Activated CD8-positive, alpha-beta memory T cell treated with anti-CD3 and anti-CD28 coated beads, Interleukin-2, amount 50 U/mL, for 48 hours (primary cell): ENCODE results near the gene ETV5.

Experiments
- DNase-seq: peaks from one replicate; pipeline ENCODE4 v3.0.0-alpha.2; 2020

The ETV5 gene

GRCh38 chr3:186094696-186095425 is 14.0 kb downstream of the ETV5 start:
- DNase-seq, result no peak

GRCh38 chr3:186094271-186094670 is 14.6 kb downstream of the ETV5 start:
- DNase-seq, result no peak

- DNase-seq, result no peak
These were observed 15.5 kb downstream of the ETV5 start for GRCh38 chr3:186093271-186093900.

DNA sequence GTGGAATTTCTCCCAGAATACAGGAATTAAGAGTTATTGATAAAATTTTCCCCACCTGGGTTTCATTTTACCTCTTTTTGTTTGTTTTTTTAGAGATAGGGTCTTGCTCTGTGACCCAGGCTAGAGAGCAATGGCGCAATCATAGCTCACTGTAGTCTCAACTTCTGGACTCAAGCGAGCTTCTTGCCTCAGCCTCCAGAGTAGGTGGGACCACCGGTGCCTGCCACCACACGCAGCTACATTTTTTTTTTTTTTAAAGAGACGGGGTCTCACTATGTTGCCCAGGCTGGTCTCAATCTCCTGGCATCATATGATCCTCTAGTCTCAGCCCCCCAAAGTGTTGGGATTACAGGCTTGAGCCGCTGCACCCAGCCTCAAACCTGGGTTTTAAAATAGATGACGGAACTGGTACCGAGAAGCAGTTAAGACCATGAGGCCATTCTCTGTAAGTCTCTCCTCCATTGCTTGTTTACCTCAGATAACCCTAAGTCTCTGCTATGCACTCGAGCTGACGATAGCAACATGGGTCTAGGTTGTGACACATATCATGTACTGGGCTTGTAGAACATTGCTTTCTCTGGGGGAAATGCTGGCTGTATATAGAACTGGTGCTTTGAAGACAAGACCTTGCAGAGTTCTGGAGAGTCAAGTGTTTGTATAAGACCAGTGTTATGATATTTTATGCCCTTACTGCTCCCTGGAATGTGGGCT is 16.4 kb downstream of the ETV5 start:
- no peak for DNase-seq

GRCh38 chr3:186090901-186091300 is 18.0 kb downstream of the ETV5 start:
- DNase-seq, result no peak

DNA sequence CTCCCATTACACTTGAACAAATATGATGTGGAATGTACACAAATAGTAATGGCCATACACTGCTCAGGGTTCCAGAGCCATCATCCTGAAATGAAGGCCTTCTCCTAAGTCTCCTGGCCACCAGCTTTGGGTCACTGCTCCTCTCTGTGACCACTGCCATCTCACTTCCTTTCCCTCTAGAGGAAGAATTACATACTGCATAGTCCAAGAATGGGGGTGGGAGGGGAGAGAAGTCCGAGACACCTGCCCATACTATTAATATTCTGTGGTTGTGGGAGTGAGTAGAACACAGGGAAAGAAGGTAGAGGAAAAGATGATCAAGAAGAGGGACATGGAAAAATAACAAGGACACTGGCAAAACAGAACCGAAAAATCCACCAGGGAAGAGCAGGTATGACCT is 20.6 kb downstream of the ETV5 start:
- no peak for DNase-seq

- no peak for DNase-seq
These were observed 24.6 kb downstream of the ETV5 start for GRCh38 chr3:186084264-186084663.

- DNase-seq, result no peak
These were observed 25.1 kb downstream of the ETV5 start for GRCh38 chr3:186083746-186084145.

DNA sequence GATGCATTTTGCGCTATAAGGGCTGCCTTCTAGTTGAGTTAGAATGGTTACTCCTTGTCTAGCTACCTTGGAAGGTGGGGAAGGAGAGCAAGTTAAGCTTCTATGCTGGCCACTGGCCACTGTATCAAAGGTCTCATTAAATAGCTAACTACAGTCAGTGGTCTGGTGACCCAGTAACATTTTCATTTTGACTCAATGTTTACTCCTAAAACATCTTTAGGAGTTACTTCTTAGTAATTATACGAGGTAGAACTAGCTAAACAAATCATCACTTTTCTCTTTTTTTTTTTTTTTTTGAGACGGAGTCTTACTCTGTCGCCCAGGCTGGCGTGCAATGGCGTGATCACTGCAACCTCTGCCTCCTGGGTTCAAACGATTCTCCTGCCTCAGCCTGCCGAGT is 26.7 kb downstream of the ETV5 start:
- no peak for DNase-seq

DNA sequence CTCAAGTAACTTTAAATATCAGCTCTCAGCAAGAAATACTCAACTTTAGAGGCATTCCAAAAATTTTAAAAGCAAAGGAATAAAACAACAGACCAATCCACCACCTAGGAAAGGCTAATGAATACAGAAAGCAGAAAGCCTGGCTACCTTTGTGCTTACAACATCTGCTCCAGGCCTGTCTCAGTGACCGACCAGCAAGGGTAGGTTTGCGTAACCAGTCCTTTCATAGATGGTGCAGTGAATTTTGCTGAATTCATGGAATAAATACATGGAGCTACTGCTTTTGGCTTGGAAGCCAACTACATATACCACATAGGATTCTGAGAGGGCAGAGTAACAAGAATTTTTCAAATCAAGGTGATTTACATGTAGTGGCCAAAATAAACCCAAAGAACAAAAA is 27.2 kb downstream of the ETV5 start:
- DNase-seq, result no peak

DNA sequence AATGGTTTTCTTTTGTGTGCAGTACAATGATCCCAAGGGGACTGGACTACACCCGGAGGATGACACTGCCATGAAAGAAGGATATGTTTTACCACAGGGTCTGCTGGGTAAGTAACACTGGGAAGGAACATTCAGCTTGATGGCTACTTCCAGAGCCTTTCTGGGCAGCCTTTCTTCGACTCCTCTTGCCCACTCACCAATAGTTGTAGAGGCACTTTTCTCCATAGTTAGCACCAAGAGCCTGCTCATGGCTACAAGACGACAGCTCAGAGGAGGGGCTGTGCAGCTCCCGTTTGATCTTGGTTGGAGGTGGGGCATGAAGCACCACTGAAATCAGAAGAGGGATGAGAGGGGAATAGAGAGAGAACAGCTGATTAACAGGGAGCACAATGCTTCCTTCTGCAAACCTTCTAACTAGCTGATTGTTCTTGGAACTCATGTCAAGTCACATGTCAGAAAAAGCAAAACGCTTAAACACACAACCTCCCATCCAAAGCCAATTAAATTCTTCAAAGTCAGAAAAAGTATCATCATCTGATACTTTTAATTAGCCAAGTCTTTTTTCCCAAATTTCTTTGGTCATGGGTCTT is 27.9 kb downstream of the ETV5 start:
- DNase-seq, result no peak

- DNase-seq, result no peak
These were observed 29.0 kb downstream of the ETV5 start for GRCh38 chr3:186079925-186080324.

- DNase-seq, result no peak
These were observed 31.4 kb downstream of the ETV5 start for GRCh38 chr3:186077466-186077865.

DNA sequence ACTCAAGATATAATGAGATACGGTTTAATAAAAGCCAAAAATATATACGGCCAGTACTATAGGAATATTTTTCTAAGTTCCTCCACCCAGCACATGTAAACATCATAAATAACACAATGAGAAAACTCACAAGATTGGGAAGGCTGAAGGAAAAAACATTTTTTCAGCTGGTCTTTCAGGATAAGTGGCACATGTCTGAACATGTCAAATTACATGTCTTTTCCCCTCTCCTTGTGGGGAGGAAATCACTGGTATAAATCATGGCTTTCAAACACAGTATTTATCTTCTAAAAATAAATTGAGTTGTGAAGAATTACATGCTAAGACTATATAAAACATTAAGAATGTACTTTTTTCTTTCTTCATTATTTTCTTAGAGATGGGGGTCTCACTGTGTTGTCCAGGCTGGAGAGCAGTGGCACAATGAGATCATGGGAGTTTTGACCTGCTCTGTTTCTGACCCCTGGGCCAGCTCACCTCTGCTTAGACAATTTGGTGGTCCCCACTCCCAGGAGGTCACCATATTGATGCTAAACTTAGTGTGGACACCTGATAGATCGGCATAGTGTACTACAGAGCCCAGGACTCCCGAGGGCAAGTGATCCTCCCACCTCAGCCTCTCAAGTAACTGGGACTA is 32.8 kb downstream of the ETV5 start:
- no peak for DNase-seq

DNA sequence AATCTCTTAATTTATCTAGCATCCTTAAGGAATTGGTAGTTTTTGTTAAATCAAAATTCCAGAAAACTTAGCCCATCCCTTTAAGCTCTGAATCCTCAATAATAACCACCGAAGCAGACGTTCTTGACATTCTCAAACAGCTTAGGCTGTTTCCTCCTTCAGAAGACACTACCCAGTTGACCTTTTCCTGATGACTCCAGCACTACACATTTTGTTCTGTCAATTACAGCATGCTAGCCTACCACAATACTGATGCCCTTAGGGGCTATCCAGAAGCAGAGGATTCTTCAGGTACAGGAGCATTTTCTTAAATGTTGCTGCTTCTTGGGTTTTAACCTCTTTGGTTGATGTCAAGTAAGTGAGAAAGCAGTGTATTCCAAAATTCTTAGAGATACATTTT is 33.4 kb downstream of the ETV5 start:
- DNase-seq, result no peak

DNA sequence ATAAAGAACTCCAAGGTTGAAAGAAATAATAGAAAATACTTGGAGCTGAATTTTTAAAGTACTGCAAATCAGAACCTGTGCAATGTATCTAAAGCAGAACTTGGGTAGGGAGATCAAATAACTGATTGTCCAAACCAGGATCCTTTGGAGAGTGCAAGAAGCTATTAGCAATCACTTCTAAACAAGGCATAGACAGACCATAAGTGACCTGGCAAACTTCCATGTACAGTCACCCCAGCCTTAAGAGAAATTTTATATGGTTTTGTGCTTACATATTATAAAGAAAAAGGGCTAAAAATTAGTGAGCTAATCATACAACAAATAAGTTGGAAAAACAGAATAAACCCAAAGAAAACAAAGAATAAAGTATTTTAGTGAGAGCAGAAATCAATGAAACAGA is 35.2 kb downstream of the ETV5 start:
- no peak for DNase-seq

DNA sequence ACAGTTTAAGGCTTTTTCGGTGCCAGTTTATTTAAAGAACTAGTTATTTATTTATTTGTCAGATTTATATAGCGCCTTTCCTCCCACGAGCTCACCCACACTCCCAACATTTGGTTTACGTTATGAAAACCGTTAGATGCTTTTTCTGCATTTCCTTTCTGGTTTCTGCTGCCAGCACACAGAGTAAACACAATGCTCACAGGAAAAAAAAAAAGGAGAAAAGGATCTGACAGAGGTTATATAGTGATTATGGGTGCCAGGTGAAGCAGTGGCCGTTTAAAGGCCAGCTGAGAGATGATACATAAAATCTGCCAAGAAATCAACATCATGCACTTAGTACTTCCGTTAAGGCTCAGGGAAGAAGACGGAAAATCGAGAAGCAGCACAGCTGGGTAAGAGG is 37.9 kb downstream of the ETV5 start:
- no peak for DNase-seq

GRCh38 chr3:186070550-186070949 is 38.3 kb downstream of the ETV5 start:
- no peak for DNase-seq

DNA sequence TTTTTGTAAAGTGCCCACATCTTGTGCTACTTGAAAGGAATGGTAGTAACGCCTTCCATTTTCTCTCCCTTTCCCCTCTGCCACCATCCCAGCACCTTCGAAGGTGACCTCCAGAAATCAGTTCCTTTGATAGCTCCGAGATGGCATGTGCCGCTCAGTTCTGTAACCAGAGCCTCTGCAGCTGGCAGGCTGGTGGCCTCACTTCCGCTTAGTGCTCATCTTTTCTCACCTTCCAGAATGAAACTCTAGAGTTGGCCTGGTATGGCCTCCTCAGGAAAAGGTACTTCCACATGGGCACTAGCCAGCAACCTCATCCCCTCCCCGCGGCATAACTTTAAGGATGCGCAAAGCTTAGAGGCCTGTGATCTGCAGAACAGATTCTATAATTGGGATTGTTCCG is 38.8 kb downstream of the ETV5 start:
- no peak for DNase-seq

- no peak for DNase-seq
These were observed 39.7 kb downstream of the ETV5 start for GRCh38 chr3:186069199-186069598.

- no peak for DNase-seq
These were observed 40.7 kb downstream of the ETV5 start for GRCh38 chr3:186068243-186068552.

- DNase-seq, result no peak
These were observed 41.3 kb downstream of the ETV5 start for GRCh38 chr3:186067360-186068242.

DNA sequence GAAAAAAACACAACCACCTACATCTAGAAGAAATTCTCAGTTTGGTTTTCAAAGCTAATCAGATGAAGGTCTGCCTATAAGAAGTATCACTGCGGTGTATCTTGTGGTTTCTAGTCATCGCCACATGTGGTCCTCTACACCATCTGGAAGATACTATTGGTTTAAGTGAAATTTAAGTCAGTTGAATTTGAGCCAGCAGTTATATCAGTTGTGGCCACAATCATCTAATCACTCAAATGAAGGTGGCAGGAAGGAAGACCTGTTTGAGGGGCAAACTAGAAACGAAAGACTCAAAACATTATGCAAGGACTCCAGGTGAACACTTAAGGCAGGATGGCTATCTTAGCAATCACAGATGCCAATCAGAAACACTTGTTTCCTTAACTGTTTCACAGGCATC is 48.7 kb downstream of the ETV5 start:
- DNase-seq, result no peak
